Stimulated activated CD4-positive, alpha-beta T cell treated with anti-CD3 and anti-CD28 coated beads, Interleukin-2, amount 100 ng/mL, for 24 hours (primary cell): ENCODE results near the gene ZNF277.

Experiments
- DNase-seq, 2 donors: peaks; one replicate each; pipeline ENCODE4 v3.0.0-alpha.2; 2020

The ZNF277 gene

DNA sequence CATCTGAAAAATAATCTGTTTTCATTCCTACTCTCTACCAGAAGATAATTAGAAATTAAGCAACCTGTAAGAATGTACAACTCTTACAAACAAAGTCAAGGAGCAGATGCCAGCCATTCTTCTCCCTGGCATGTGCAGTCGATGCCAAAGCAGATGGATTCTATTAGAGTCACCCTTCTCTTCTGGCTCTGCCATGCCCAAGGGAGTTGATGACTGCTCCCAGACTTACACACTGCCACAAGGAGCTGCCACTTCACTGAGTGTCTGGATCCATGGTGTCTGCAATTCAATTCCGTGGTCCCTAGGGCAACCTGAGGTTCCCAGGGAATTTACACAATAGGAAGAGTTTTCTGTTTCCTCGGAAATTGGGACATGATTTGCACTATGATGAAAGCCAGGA is 154.7 kb downstream of the ZNF277 start:
- no peak for DNase-seq

DNA sequence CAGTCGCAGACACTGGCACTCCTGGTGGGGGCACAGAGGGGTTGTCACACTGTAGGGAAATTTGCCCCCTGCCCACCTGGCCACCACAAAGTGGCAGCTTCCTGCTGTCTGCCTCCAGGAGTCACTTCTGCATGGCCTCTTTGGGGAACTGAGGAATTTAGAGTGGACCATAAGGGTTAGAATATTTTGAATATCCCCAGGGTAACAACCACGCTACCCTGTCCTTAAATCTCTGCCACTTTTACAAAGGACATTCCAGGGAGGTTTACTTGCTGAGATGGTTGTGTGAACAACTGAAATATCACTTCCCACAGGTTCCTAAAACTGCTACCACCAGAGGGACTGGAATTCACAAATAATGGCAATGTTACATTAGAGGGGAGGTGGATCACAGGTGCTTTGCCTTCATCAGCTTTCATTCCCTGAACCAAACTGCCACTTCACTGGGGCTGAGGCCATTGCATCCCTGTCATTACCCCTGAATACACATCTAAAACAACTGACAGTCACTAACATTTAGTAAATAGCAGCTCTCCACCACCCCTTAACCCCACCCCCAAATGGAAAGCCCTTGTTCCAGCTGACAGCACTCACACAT is 155.7 kb downstream of the ZNF277 start:
- DNase-seq: no peak

DNA sequence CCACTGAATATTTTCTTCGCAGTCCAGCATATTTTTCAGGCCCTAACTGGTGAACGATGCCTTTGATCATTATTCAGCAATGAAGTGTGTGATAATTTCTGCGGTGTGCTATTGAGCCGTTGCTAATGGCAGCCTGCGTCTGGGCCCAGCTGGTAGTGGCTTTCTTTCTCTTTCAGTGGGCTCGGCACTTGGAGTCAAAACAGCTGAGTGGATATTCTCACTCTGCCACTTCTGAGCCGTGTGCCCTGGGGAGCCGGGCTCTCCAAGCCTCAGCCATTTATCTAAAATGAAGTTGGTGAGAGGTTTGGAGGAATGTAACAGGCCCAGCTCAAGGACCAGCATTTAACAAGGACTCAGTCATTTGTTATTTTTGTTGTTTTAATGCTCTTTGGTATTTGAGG is 156.2 kb downstream of the ZNF277 start:
- no peak for DNase-seq

DNA sequence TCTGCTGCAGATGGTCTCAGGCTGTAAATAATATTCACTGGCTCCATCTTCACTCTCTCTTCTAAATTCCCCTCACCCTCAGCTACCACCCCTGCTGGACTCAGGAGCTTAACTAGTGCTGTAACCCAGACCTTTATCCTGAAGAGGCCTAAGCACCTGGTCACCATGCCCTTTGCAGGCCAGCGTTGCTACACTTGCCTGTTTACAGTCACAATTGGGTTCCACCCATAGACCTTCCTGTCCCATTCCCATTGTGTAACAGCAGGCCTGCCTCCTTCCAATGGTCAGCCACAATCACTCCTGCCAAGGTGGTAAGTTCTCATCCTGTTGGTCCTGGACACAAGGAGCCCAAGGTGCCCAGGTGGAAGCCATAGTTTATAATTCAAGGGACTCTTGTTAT is 157.9 kb downstream of the ZNF277 start:
- no peak for DNase-seq

DNA sequence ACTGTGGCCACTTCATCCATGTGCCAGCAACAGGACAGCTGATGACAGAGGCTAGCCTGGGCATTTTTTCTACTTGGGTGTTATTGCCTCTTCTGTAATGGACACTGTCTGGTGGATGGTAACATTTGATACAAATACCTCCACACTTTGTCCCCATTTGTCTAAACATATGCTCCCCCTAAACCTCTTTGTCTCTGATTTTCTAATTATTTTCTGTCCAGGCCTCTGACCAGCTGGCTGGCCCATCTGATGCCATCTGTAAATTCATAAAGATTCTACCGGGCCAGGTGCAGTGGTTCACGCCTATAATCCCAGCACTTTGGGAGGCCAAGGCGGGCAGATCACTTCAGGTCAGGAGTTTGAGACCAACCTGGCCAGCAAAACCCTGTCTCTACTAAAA is 159.1 kb downstream of the ZNF277 start:
- DNase-seq: no peak

DNA sequence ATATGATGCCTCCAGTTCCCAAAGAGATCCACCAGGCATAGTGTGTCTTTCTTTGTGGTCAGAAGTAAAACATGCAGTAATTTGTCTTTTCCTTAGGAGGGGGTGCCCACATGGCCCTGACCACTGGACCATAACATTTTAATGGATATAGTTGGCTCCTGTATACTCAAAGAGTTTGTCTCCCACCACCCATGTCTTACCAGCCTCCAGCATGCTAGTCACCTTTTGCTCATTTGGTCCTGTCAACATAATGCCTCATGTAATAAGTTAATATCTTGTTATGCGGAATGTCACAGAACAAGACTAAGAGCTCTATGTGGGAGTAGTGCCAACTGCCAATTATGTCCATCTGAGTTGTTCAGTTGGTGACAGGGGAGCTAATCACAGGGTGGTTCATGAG is 160.4 kb downstream of the ZNF277 start:
- DNase-seq: no peak

DNA sequence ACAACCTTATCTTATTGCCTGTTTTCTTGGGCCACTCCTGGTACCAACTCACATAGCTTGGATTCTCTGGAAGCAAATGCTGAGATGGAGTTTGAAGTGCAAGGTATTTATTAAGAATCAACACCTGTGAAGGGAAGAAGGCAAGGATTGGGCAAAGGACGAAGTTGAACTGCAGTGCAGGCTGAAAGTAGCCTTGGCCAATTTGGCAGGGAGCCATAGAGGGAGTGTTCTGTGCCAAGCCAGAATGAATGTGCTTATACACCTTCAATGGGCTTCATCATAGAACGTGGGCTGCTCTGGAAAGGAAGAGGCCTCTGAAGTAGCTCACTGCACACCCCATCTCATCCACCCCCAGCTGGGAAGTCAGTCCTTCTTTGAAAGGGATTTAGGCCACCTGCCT is 163.9 kb downstream of the ZNF277 start:
- DNase-seq: no peak

DNA sequence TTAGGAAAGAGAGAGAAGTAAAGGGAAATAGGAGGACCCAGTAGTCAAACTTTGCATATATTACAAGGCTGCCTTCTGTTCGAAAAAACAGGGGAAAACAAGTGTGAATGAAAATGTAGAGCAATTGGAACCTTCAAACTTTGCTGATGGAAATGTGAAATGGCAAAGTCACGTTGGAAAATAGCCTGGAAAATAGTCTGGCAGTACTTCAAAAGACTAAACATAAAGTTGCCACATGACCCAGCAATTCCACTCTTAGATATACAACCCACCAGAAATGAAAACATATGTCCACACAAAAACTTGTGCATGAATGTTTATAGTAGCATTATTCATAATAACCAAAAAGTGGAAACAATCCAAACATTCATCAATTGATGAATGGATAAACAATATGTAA is 165.2 kb downstream of the ZNF277 start:
- DNase-seq: no peak

DNA sequence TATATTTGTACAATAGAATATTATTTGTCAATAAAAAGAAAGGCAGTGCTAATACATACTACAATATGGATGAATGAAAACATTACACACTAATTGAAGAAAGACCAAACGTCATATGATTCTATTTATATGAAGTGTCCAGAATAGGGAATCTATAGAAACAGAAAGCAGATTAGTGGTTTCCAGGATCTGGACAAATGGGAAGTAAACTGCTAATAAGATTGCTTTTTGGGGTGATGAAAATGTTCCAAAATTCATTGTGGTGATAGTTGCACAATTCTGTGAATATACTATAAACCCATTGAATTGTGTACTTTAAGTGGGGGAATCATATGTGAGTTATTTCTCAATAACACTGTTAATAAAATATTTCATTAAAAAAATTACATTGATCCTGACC is 165.6 kb downstream of the ZNF277 start:
- DNase-seq: no peak

DNA sequence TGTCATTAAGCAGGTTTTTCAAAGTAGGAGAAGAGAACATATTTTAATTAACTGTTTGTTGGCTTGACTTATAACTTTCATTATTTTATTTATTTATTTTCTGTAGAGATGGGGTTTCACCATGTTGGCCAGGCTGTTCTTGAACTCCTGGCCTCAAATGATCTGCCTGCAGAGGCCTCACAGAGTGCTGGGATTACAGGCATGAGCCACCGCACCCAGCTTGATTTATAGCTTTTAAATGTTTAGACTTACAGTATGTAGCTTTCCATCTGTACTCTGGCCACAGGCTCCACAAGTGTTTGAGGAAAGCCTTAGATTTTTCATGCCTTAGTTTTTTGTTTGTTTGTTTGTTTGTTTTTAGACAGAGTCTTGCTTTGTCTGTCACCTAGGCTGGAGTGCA is 171.1 kb downstream of the ZNF277 start:
- DNase-seq: no peak

DNA sequence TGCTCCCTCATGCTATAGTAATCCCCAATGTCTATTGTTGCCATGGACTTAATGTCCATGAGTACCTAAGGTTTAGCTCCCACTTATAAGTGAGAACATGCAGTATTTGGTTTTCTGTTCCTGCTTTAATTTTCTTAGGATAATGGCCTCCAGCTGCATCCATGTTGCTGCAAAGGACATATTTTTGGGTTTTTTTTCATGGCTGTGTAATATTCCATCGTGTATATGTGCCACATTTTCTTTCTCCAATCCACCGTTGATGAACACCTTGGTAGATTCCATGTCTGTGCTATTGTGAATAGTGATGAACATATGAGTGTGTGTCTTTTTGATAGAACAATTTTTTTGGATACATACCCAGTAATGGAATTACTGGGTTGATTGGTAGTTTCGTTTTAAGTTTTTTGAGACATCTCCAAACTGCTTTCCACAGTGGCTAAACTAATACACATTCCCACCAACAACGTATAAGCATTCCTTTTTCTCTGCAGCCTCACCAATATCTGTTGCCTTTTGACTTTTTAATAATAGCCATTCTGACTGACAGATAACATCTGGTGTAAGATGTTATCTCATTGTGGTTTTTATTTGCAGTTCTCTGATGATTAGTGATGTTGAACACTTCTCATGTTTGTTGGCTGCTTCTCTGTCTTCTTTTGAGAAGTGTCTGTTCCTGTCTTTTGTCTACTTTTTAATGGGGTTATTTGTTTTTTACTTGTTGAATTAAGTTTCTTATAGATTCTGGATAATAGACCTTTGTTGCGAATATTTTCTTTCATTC is 175.0 kb downstream of the ZNF277 start:
- DNase-seq: no peak

DNA sequence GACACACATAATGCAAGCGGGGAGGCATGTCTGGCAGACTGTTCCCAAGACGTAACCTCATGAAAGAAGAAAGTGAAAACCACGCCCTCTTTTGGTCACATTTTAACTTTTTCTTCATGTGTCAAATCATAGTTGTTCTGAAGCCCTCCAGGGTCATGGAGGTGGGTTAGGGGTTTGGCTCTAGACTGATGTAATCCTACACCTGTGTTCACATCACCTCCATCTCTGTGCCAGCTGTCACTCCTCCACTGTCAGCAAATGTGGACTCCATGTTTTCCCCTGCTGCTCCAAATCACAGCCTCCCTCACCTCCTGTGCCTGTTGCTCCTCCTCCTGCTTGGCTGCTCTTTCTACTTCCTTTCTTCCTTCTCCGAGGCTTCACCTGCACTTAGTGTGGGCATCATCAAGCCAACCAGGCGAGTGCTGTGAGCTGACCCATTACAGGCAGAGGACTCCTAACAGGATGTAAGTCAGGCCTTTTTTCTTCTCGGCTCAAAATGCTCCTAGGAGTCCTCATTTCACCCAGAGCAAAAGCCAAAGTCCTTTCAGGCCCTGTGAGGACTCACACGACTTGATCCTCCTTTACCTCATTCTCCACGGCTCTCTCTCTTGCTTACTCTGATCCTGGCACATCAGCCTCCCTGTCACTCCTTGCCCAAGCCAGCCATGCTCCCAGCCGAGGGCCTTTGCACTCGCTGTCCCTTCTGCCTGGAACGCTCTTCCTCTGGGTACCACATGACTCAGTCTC is 177.3 kb downstream of the ZNF277 start:
- no peak for DNase-seq

DNA sequence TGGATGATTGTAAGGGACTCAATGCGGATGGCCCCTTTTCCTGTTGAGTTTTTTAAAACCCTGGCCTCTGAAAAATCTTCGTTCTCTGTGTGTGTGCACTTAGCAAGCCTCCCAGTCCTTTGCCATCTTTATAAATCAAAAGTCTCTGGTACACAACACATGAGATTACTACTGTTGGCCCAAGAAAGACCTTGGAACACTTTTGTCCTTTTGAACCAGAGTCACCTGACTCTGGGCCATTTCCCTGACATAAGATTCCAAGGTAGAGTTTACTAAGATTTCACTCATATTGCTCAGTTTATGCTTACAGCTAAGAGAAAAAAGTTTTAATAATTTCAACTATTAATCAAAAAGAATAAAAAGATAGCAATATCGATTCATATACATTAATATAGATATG is 179.0 kb downstream of the ZNF277 start:
- DNase-seq: no peak

DNA sequence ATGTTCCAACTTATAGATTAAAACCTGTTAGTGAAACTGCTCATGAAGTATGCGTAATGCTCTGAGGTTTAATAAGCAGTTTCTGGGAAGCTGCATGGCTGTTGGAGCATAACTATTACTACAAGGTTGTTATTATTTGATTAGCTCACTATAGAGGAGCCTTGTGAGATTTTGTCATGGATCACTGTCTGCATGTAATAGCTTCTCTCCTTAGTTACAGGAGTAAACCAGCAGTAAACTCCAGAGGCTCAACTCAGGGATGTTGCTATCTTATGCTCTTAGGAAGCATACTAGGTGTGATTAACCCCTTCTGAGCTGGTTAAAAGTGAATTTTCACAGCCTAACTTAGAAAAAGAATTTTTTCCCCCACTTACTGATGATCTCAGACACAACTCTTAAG is 180.1 kb downstream of the ZNF277 start:
- no peak for DNase-seq

DNA sequence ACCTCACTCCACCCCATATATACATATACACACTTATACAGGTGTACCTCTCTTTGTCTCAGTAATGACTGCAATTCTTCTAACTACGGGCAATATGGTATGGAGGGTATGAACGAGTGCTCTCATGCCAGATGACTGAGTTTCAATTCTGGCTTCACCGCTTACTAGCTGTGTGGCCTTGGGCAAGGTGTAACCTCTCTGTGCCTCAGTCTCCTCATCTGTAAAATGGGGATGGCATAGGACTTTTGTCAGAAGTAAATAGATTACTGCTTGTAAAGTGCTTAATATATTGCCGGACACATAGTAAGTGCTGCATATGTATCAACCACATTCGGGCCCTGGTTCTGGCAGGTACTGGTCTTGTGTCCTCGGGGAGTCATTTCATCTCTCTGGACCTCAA is 183.7 kb downstream of the ZNF277 start:
- DNase-seq: no peak

DNA sequence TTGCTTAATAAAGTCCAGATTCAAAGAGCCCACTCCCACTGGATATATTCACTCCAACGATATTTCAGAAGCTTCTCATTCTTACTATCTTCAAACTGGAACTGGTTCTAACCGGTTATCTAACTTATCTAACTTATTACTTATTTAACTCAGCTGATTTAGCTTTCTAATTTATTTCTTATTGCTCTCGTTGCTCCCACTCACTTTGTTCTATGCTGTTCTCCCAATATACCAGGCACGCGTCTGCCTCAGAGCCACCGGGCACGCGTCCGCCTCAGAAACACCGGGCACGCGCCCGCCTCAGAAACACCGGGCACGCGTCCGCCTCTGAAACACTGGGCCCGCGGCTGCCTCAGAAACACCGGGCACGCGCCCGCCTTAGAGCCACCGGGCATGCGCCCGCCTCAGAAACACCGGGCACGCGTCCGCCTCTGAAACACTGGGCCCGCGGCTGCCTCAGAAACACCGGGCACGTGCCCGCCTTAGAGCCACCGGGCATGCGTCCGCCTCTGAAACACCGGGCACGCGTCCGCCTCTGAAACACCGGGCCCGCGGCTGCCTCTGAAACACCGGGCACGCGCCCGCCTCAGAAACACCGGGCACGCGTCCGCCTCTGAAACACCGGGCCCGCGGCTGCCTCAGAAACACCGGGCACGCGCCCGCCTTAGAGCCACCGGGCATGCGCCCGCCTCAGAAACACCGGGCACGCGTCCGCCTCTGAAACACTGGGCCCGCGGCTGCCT is 184.8 kb downstream of the ZNF277 start:
- DNase-seq: peak; percentile 61 to 65

DNA sequence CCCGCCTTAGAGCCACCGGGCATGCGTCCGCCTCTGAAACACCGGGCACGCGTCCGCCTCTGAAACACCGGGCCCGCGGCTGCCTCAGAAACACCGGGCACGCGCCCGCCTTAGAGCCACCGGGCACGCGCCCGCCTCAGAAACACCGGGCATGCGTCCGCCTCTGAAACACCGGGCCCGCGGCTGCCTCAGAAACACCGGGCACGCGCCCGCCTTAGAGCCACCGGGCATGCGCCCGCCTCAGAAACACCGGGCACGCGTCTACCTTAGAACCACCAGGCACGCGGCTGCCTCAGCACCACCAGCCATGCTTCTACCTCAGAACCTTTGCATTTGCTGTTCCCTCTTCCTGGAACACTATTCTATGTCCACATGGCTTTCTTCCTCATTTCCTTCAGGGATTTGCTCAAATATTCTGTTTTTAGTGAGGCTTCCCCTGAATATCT is 185.4 kb downstream of the ZNF277 start:
- DNase-seq: peak; percentile 73 to 76
